Retina (tissue), 1 donor: ENCODE measurements around the gene GNA14.
"Not testable (repeated sequence)": the region's sequence is repeated elsewhere in the genome, so short reads cannot be mapped to it uniquely, and the experiment has no call there.

Source experiments
- DNase-seq: peaks from one replicate; pipeline ENCODE4 v3.0.0-alpha.2; 2016

GNA14 gene

GRCh38 chr9:77648234-77649108 lies at the start of gene GNA14:
Gene GNA14 (minus strand): TSS chr9:77648322. CDS start chr9:77647793, 529 bp downstream.
- DNase-seq: peak; percentile 63

GRCh38 chr9:77697238-77697984 lies 49.3 kb upstream of the GNA14 start:
- DNase-seq: no peak

DNA sequence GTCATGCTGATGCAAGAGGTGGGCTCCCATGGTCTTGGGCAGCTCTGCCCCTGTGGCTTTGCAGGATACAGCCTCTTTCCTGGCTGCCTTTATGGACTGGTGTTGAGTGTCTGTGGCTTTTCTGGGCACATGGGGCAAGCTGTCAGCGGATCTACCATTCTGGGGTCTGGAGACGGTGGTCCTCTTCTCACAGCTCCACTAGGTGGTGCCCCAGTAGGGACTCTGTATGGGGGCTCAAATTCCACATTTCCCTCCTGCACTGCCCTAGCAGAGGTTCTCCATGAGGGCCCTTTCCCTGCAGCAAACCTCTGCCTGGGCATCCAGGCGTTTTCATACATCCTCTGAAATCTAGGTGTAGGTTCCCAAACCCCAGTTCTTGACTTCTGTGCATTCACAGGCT lies 42.6 kb upstream of the GNA14 start:
- not testable (repeated sequence) for DNase-seq

GRCh38 chr9:77690119-77690518 lies 42.0 kb upstream of the GNA14 start:
- DNase-seq: not testable (repeated sequence)

DNA sequence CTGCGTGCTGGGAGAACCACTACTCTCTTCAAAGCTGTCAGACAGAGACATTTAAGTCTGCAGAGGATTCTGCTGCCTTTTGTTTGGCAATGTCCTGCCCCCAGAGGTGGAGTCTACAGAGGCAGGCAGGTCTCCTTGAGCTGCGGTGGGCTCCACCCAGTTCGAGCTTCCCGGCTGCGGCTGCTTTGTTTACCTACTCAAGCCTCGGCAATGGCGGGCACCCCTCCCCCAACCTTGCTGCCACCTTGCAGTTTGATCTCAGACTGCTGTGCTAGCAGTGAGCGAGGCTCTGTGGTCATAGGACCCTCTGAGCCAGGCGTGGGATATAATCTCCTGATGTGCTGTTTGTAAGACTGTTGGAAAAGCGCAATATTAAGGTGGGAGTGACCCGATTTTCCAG lies 39.6 kb upstream of the GNA14 start:
- DNase-seq: not testable (repeated sequence)

- DNase-seq: no peak
These were observed 32.5 kb upstream of the GNA14 start for GRCh38 chr9:77680581-77680980.

DNA sequence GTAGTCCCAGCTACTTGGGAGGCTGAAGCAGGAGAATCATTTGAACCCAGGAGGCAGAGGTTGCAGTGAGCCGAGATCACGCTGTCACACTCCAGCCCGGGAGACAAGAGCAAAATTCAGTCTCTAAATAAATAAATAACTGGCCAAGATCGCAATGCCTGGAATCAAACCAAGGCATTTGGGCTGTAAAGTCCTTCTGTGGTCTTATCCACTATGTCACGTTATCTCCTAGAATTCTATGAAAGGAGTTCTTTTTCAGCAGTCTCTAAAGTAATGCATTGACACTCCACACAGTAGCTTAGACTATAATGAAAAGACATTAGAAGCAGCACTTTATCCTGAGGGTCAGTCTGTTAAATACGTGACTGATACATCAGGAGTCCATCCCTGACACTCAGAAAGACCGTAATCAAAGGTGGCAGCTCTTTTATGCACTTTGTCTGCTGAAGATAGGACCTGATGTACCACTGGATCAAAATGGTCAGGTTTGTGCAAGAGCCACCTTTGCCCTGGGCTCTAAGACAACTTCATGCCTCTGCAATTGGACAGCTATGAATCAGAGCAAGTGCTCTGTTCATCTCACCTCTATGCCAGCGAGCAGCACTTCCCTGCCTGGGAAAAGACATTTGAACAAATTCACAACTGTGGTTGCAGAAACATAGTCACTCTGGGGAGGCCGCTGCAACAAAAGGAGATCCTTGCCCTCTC lies 31.7 kb upstream of the GNA14 start:
- no peak for DNase-seq

DNA sequence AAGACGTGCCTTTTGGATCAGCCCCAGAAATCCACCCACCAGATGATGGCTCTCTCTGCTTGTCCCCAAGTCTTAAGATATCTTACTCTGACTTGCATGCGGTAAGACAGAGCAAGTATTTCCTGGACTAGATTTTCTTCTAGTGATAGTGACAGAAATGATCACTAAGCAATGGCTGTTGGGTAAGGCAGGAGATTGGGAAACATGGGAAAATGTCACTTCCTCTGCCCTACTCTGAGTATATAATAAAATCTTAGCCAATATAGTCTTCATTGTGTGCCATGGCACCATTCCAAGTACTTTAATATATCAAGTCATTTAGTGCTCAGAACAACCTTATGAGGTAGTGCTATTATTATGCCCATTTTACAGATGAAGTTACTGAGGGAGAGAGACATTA lies 31.0 kb upstream of the GNA14 start:
- no peak for DNase-seq

GRCh38 chr9:77677957-77678535 lies 29.9 kb upstream of the GNA14 start:
- DNase-seq: no peak

- no peak for DNase-seq
These were observed 29.3 kb upstream of the GNA14 start for GRCh38 chr9:77677397-77677796.

- no peak for DNase-seq
These were observed 26.0 kb upstream of the GNA14 start for GRCh38 chr9:77673941-77674791.

DNA sequence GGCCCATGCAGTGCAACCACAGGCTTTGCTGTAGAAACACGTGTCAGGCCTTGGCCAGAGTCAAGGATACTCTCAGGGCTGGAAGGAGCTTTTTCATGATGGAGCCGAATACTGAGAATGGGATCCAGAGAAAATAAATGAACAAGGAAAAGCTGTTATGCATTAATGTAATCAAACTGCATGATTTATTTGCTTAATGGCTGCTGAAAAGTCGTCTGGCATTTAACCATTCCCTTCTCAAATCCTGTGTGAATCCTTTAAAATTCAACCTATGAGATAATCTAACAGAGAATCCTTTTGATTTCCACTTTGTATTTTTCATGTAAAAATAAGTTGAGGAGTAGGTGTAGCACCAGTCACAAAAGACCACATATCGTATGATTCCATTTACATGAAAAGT lies 24.1 kb upstream of the GNA14 start:
- no peak for DNase-seq

GRCh38 chr9:77667151-77667550 lies 19.0 kb upstream of the GNA14 start:
- DNase-seq: no peak

GRCh38 chr9:77663754-77664153 lies 15.6 kb upstream of the GNA14 start:
- no peak for DNase-seq

GRCh38 chr9:77661566-77662085 lies 13.5 kb upstream of the GNA14 start:
- DNase-seq: no peak

GRCh38 chr9:77659926-77660325 lies 11.8 kb upstream of the GNA14 start:
- no peak for DNase-seq

DNA sequence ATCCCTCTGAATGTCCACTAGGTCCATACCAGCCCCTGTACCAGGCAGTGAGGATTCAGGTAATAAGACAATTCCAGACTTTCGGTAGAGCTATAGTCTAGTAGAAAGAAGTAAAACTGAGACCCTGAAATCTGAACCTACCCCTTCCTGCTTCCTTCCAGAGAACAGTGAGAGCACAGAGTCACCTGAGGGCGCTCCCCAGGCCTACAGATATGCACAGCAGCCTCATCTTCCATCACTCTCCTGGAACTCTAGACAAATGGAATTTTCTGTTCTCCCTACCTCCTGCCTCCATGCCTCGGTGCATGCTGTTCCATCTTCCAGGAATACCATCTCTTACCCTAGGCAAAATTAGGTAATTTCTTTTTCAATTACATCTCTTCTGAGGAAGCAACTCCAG lies 3.1 kb upstream of the GNA14 start:
- DNase-seq: no peak

- DNase-seq: no peak
These were observed 1.1 kb upstream of the GNA14 start for GRCh38 chr9:77649109-77649812.

DNA sequence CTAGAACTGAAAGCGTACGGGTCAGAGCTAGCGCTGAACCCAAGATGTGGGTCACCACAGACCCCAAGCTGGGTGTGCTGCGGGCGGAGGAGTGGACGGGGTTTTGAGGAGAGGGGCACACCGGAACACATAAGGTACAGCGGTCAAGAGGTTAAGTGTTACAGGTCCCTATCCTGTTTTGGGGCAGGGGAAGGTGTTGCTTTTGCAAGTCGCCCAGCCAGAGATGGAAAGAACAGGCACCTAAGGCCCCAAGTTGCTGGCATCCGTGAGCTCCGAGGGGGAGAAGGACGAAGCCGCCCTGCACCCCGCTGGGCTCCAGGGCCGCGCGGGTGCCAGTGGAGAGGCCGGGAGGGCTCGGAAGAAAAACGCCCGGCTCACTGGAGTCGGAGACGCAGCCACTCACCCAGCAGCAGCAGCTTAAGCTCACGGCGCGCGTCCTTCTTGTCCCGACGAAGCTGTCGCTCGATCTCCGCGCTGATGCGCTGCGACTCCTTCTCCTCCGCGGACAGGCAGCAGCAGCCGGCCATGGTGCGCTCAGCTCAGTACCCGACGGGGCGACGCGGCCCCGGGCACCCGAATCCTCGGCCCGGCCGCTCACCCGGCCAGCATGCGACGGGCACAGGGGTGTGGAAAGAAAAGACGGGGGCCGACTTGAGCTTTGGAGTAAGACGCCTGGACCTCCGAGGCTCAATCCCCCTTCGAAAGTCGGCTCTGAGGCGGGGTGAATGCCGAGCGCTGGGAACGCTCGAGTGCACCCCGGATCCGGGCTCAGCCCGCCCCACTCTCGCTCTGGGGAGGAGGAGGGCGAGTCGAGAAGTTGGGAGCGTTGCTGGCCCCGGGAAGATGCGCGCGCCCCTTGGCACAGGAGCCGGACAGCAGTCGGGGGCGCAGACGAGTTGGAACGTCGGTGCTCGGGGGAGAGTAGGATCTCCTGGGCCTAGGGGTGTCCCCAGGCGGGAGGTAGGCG lies 572 bp downstream of the GNA14 start:
- DNase-seq: peak; percentile 82

- no peak for DNase-seq
These were observed 4.3 kb downstream of the GNA14 start for GRCh38 chr9:77643871-77644270.
